Urinary bladder (tissue), 4 donors: ENCODE data around the gene HSF2. TPM values are rescaled to one million over a fixed set of nuclear protein-coding genes. Genes with fewer than 3 reads are reported as not detected.

ENCODE experiments used
- DNase-seq: peaks from one replicate; pipeline ENCODE4 v3.0.0-alpha.2; 2015; ENCODE audit errors: extremely low spot score
- H3K27ac ChIP-seq: one replicate; pipeline ENCODE4 v1.5.1; 2013; ENCODE audit warnings: low read depth, mild to moderate bottlenecking, moderate library complexity
- H3K36me3 ChIP-seq: one replicate; pipeline ENCODE4 v1.6.1; 2013; ENCODE audit warnings: mild to moderate bottlenecking, moderate library complexity; ENCODE audit not compliant: insufficient read depth
- H3K4me1 ChIP-seq: one replicate; pipeline ENCODE4 v1.6.1; 2013; ENCODE audit warnings: mild to moderate bottlenecking, moderate library complexity; ENCODE audit not compliant: insufficient read depth
- H3K4me3 ChIP-seq: one replicate; pipeline ENCODE4 v1.5.1; 2013; ENCODE audit warnings: low read depth, low read length
- WGBS: extraction: QIAGEN DNeasy Blood & Tissue Kit; methylation state at CpG from one replicate; pipeline ENCODE4 v1.1.7; 2013; 5-methylcytosine and 5-hydroxymethylcytosine counted together
- polyA plus RNA-seq: library from polyadenylated mRNA; stranded (reverse); fragments of 200-250 nt; gene quantifications from one replicate; pipeline ENCODE4 v1.2.3, GENCODE V29; 2013
- total RNA-seq: library from RNA; depleted of rRNA; stranded (reverse); fragments of >200 nt; gene quantifications from one replicate; pipeline ENCODE4 v1.2.3, GENCODE V29; 2014
- donor health status: healthy with polysubstance abuse.
- donor health status: healthy.

The HSF2 gene
- total and polyA plus RNA-seq, 2 donors, result 14.6 to 39.9 TPM

DNA sequence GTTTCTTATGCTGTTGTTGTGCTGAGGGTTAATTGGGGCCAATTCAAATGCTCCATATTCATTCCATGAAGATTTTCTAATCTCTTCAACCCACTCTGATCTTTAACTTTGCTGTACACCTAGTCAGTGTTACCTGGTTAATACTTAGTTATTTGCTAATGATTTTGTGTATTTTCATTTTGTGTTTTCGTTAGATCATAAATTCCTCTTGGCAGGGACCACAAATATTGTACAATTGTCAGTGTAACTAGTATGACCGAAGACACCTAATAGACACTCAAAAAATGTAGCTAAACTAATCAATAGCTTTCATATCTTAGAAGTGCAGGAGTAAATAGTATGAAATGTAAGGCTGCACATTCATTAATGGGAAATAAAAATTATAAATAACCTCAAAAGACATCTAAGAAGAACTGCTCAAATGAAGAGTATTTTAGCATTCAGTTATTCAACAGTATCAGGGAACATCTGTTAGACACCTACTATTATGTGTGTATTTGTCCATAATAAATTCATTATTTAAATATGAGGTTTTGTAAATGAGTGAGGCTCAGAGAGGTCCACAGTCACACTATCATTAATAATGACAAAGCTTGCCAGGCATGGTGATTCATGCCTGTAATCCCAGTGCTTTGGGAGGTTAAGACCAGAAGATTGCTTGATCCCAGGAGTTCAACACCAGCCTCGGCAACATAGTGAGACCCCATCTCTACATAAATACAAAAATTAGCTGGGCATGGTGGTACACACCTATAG lies 13.4 kb upstream of the HSF2 start:
- Histone ChIP-seq H3K4me3 (no peak overlapping the region), H3K36me3 (no peaks in the 10 kb centered on the region), H3K4me1 (no peaks in the 10 kb centered on the region), H3K27ac (no peak overlapping the region)
- WGBS, result 81% methylated on average over 3 of the region's 3 CpGs
- no peak for DNase-seq

DNA sequence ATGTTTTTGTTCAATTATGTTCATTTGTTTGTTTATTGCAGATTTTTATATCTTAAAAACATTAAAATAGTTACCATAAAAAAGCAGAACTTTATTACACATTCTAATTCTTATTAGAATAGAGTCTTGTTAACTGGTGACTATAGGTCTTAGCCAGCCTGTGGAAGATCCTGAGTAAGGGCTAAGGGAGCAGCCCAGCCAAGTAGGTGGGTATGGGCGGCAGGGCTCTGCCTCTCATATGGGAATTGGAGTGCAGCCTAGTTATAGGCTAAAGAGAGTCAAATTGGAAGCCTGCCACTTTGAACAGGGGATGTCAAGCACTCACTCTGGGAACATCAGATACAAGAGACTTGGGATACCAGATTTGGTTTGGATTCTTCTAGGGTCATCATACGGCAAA lies 10.5 kb upstream of the HSF2 start:
- no peak for DNase-seq
- no peaks in the 10 kb centered on the region for H3K36me3 ChIP-seq
- no peak overlapping the region for H3K4me3 ChIP-seq
- H3K4me1 ChIP-seq, result no peaks in the 10 kb centered on the region
- no peak overlapping the region for H3K27ac ChIP-seq
- 80% methylated on average over 2 of the region's 2 CpGs for WGBS

DNA sequence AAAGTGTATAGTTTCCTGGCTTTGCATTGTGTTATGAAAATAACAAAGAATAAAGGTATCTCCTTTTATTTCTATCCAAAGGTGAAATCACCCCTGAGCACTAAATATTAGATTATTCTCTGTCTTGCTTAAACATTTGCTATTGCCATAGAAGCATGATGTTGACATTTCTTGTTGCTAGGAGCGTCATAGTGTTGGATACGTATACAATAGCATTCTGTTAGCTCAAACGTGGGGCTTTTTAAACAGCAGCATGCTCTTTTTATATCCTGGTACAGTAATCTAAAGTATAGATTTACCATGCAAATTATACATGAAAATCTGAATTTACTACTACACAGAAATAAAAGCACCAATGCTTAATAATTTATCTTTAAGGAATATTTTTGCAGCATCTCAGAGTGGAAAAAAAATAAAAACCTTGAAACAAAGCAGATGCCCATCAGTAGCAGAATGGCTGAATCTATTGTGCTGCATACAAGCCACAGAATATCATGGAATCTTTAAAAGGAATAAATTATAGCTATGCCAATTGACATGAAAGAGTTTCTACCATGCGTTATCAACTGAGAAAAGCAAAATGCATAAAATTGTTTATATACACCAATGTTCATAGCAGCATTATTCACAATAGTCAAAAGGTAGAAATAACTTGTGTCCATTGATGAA lies 9.6 kb upstream of the HSF2 start:
- Histone ChIP-seq H3K4me1 (no peaks in the 10 kb centered on the region), H3K36me3 (no peaks in the 10 kb centered on the region), H3K27ac (no peak overlapping the region), H3K4me3 (no peak overlapping the region)
- no peak for DNase-seq
- 31% methylated on average over 4 of the region's 4 CpGs for WGBS

DNA sequence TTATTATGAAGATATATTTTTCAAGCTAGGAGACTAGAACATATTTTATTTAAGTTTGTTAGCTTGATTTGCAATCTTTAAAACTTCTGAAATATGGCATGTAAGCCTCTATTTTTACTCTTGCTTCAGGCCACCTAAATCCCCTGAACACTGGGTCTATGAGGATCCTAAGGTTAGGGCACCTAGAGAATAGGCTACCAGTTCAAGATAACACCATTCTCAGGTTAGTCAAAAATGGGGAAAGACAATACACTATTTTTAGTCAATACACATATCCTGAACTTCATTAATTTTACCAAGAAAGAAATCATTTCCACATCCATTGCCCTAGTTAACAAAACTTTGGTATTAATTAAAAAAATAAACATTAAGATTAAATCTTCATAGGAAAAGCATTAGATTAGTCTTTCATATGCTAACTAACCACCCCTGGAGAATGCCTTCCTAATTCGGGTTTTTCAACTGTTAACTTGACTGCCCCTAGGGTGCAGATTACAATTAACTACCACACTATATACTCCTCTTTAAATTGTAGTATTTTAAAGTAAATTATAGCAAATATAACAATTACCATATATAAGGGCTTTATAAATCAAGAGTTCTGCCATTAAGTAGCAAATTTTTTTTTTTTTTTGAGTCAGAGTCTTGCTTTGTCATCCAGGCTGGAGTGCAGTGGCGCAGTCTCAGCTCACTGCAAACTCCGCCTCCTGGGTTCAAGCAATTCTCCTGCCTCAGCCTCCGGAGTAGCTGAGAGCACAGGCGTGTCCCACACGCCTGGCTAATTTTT lies 6.7 kb upstream of the HSF2 start:
- Histone ChIP-seq H3K4me3 (no peak overlapping the region), H3K27ac (no peak overlapping the region), H3K36me3 (no peaks in the 10 kb centered on the region), H3K4me1 (no peaks in the 10 kb centered on the region)
- DNase-seq, result no peak
- 77% methylated on average over 6 of the region's 6 CpGs for WGBS

DNA sequence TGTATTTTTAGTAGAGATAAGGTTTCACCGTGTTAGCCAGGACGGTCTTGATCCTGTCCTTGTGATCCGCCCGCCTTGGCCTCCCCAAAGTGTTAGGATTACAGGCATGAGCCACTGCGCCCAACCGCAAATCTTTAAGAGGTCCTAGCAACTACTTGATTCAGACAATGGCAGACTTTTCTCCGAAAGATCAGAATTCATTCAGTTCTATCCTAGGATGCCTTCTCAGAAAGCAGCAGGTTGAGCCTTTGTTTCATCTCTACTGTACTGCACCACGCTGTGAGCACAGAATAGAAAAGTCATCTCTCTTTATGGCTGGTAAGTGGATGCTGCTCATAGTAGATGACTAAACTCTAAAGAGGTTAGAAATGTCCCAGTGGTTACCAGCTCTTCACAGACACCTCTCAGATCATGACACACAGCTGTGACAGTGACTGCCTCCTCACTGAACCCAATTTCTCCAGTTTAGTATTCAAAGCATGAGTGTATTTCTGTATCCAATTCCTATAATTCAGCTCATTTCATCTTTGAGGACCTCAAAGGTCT lies 6.0 kb upstream of the HSF2 start:
- no peaks in the 10 kb centered on the region for H3K36me3 ChIP-seq
- H3K4me1 ChIP-seq, result no peaks in the 10 kb centered on the region
- no peak for DNase-seq
- no peak overlapping the region for H3K27ac ChIP-seq
- WGBS, result 65% methylated on average over 8 of the region's 8 CpGs
- no peak overlapping the region for H3K4me3 ChIP-seq

DNA sequence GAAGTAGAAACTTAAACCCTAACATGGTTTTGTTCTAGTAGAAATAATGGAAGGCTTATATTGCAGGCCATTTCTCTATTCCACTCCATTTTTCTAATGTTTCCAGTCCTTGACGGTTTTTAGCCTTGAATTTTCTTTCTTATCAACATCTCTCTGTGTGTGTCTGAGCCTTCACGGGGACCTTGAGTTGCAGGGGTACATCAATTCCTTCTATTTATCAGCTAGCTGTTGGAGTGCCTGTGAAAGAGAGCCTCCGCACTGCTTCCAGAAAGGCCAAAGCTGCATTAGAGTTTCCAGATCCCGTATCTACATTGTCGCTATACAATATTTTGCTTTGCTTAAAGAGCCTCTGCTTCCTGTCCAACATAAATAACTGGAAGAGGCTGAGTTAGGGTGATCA lies 5.4 kb upstream of the HSF2 start:
- H3K36me3 ChIP-seq, result no peaks in the 10 kb centered on the region
- no peaks in the 10 kb centered on the region for H3K4me1 ChIP-seq
- no peak overlapping the region for H3K4me3 ChIP-seq
- WGBS, result 76% methylated on average over 5 of the region's 5 CpGs
- no peak for DNase-seq
- no peak overlapping the region for H3K27ac ChIP-seq

DNA sequence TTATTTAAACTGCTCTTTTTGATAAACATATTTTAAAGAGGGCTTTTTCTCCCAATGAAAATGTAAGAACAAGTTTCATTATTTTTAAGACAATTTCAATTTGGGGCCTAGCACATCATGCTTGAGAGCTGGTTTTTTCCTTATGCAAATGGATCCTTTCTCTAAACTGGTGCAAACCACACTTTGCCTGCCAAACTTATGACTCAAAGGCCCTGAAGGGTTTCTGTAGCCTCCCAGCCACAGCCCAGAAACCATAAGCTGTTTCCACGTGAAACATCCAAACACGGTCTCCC lies 451 bp upstream of the HSF2 start:
- H3K36me3 ChIP-seq, result no peaks in the 10 kb centered on the region
- no peak overlapping the region for H3K27ac ChIP-seq
- DNase-seq, result no peak
- H3K4me3 ChIP-seq, result peak overlapping the region; percentile 18
- 0% methylated on average over 2 of the region's 2 CpGs for WGBS
- no peaks in the 10 kb centered on the region for H3K4me1 ChIP-seq

DNA sequence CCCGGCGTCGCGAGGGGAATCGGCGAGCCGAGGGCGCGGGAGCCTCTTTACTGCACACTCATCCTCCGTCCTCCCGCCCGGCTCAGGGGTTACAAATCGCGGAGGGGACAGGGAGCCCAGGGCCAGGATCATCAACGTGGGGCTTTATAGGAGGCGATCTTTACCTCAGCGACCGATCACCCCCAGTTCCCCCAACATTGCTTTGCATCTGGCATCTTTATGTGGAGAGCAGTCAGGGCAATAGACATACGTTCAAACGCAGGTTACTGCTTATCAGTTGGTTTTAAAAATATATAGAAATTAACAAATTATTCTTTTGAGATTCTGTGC lies 634 bp downstream of the HSF2 start:
- H3K27ac ChIP-seq, result peak overlapping the region; percentile 41
- H3K4me1 ChIP-seq, result no peaks in the 10 kb centered on the region
- no peaks in the 10 kb centered on the region for H3K36me3 ChIP-seq
- under 1% methylated on average over 20 of the region's 20 CpGs for WGBS
- no peak for DNase-seq
- peak overlapping the region; percentile 96 for H3K4me3 ChIP-seq

DNA sequence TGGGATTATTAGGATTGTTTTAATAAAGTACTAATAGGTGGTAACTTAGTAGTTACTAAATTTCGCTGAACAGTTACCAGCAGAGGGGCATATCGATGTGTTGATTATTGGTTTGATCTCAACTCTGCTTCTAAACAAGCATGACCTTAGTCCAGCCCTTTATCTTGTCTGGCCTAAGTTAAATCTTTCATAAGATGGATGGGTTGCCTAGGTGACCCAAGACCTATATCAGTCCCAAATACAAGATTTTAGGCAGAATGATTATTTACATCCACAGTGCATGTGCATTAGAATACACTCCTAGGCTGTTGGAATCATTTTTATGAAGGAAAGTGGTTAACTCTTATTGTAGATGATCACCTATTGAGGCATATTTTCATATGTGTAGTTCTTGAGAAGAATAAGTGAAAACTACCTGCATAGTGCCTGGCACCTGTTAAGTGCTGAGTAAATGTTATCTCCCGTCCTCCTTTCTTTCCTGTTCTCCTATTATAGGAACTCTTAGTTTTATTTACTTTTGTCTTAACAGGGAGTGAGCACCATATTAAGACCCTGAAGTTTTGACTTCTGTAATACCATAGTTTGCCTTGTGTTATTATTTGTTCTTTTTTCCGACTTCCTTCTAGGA lies 1.1 kb downstream of the HSF2 start:
- Histone ChIP-seq H3K36me3 (no peaks in the 10 kb centered on the region), H3K4me1 (no peaks in the 10 kb centered on the region), H3K4me3 (peak overlapping the region; percentile 96), H3K27ac (no peak overlapping the region)
- WGBS, result 35% methylated on average over 4 of the region's 4 CpGs
- DNase-seq, result no peak

DNA sequence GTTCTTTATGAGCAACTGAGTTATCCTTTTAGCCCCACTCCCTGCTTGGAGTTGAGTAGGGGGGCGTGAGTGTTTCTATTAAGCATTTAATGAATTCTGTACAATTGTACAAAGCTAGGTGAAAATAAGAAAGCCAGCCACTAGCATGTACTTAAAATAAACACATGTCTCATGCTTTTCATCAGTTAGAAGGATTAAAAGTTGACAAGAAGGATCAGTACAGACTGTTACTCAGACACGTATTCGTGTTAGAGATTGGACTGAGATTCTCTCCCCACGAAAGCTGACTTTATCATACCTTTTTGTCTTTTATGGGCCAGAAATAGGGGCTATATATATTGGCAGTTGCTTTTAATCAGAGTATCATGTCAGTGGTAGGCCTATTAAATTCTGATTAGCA lies 1.7 kb downstream of the HSF2 start:
- H3K4me1 ChIP-seq, result no peaks in the 10 kb centered on the region
- H3K27ac ChIP-seq, result no peak overlapping the region
- no peak for DNase-seq
- H3K4me3 ChIP-seq, result peak overlapping the region; percentile 11
- WGBS, result 74% methylated on average over 4 of the region's 4 CpGs
- no peaks in the 10 kb centered on the region for H3K36me3 ChIP-seq

DNA sequence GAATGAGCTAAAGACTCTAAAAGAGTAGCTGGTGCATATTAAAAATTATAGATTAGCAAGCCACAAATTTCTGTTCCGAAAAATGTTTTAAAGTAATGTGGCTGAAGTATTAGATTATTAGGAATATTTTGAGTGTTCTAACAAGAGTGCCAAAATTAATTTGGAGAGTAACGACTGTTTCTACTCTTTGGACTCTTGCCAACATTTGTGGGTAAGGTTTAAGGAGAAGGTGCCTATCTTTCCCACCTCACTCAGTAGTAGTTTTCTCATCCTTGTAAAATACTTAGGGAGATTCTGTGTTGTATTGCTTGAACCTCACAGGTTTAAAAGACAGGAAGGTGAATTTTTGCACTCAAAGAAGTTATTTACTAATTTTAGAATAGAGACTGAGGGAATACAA lies 5.0 kb downstream of the HSF2 start:
- Histone ChIP-seq H3K4me3 (no peak overlapping the region), H3K36me3 (no peaks in the 10 kb centered on the region), H3K27ac (no peak overlapping the region), H3K4me1 (no peaks in the 10 kb centered on the region)
- WGBS, result 79% methylated on average over 2 of the region's 2 CpGs
- no peak for DNase-seq

DNA sequence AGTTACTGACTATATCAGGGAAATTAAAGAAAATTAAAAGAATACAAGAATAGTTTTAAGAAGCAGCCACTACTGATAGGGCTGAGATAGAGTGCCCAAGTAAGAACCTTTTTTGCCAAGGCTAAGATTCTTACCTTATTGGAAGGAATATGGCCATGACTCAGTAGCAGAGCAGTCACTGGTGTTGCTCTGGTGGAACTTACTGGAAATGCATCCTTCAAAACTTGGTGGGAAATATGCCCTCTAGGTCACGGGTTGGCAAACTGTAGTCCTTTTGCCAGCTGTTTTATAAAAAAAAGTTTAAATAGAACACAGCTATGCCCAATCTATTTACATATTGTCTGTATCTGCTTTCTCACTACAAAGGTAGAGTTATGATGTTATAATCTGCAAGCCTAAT lies 6.0 kb downstream of the HSF2 start:
- H3K27ac ChIP-seq, result no peak overlapping the region
- DNase-seq, result no peak
- whole genome bisulfite sequencing, result 94% methylated on average over 1 of the region's 1 CpG

DNA sequence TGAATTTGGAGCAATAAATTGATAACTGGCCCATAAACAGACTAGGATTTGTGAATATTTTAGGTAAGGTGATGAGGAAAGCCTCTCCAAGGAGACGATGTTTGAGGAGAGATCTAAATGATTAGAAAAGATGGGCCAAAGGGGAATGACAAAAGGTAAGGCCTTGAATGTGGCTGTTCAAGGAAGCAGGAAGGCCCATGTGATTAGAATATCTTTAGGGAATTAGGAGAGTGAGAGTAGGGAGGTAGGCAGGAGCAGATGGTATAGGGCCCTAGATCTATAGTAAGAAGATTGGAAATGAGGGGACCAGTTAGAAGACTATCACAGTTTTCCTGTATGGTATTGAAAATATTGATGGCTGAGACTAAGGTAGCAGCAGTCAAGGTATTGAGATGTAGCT lies 6.7 kb downstream of the HSF2 start:
- DNase-seq, result no peak
- 81% methylated on average over 1 of the region's 1 CpG for WGBS
- no peak overlapping the region for H3K4me3 ChIP-seq
- no peak overlapping the region for H3K27ac ChIP-seq
- no peaks in the 10 kb centered on the region for H3K36me3 ChIP-seq
- no peaks in the 10 kb centered on the region for H3K4me1 ChIP-seq

More for the DNA sequence above, 6.0 kb downstream of the HSF2 start:
- Histone ChIP-seq H3K36me3 (no peaks in the 10 kb centered on the region), H3K4me3 (no peak overlapping the region), H3K4me1 (no peaks in the 10 kb centered on the region)
